Activated naive CD4-positive, alpha-beta T cell (primary cell): ENCODE measurements around the gene SORL1-AS1.

Experiments
- DNase-seq, 4 experiments: peaks; one replicate each; lab custom pipeline; 2025; lab: John Stamatoyannopoulos, UW

Gene SORL1-AS1

GRCh38 chr11:121391914-121392313 lies 60.9 kb downstream of the SORL1-AS1 start:
- no peak for DNase-seq

GRCh38 chr11:121389651-121390050 lies 63.1 kb downstream of the SORL1-AS1 start:
- DNase-seq = no peak
